ENCODE measurements around the gene SPAG17.

The SPAG17 gene

DNA sequence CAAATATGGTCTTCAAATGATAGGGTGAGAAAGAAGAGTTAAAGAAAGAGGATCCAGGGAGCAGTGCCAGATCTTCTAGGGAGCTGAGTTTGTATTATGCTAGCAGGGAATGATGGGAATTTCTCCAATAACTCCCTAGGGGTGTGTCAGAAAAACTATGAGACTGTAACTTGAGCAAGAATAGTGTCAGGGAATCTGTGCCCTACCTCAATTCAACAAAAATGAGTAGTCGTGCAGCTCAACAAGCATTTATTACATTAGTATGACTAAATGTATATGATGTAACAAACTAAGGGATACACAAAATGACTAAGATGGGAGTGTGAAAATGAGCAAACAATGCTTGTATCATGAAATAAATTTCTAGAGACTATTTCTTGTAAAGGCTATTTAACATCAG lies 24.2 kb downstream of the SPAG17 start:
- no peak for DNase-seq (ENCODE audit: low spot score)

DNA sequence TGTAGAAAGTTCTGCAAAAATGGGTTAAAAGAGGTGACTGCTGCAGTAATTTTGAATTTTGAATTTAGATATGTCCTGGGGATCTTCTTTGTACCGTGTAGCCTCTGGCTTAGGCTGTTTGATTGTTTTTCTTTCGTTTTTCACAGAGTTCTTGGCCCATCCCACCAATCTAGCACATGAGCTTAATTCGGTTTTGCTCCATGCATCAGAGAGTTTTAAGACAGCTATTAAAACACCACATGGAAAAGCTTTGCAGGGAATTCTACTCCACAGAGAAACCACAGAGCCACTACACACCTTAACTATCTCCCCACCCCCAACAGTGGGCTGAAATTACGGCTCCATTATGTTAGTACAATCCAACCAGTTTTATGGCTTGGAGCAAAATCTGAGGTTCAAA lies 25.5 kb downstream of the SPAG17 start:
- DNase-seq (ENCODE audit: low spot score) = no peak

DNA sequence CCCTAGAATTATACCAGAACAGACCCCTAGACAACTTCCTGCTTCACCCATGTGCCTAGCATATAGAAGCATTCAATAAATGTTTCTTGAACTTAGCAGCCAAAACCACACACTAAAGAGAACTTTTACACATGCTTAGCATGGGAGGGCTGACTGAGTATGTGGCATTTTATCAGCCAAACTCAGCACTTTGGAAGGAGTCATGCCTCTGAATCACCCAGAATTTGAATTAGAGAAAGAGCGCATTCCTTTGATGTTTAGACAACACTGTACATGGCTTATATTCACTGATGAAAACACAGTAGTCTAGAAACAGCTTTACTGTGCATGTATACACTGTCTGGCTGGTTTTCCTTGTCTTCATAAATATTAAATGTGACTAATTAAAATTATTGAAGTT lies 26.1 kb downstream of the SPAG17 start:
- no peak for DNase-seq (ENCODE audit: low spot score)

DNA sequence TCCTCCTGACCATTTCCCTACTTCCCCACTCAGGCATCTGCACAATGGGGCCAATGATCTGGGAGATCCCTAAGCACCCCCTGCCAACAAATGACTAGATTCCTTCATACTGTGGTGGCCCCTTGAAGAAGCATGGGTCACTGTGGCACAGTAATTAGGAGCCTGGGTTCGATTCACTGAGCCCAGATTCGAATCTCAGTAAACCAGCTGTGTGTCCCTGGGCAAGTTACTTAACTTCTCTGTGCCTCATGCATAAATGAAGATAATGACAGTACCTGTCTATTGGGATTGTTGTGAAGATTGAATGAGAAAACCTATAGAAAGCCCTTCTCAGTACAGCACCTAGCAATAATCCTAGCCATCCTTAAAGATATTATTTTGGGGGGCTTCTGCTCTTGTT lies 27.5 kb downstream of the SPAG17 start:
- no peak for DNase-seq (ENCODE audit: low spot score)

DNA sequence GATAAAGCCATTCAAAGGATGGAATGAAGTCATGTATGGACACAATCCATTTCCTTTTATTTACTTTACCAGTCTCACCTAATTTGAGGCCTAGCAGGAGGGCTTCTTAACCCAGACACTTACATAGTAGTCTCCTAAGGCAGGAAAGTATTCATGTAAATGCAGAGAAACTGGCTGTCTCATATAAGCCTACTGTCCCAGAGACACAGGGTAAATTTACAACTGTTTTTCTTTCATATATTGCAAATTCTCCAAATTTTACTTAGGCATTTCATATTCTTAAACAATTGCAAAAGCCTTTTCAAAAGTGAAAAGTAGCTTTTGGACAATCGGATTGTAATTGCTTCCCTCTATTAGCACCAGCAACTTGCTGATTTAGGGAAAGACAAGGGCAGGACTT lies 29.9 kb downstream of the SPAG17 start:
- DNase-seq (ENCODE audit: low spot score) = no peak

DNA sequence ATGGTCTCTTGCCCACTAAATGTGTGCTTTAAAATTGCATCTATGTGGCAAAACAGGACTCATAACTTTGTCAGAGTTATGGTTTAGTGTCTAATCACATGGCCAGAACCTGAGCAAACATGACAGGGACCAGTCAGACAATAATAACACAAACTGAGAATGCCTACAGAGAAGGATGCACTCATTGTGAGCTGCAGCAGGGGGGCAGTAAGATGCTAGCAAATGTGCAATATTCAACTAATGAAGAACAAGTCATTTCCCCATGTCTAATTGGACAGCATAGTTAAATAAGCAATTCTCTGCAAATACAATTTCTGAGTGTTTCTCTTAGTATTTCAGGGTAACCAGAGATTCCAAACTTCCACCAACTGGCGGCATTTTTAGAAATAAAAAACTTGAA lies 30.8 kb downstream of the SPAG17 start:
- no peak for DNase-seq (ENCODE audit: low spot score)

DNA sequence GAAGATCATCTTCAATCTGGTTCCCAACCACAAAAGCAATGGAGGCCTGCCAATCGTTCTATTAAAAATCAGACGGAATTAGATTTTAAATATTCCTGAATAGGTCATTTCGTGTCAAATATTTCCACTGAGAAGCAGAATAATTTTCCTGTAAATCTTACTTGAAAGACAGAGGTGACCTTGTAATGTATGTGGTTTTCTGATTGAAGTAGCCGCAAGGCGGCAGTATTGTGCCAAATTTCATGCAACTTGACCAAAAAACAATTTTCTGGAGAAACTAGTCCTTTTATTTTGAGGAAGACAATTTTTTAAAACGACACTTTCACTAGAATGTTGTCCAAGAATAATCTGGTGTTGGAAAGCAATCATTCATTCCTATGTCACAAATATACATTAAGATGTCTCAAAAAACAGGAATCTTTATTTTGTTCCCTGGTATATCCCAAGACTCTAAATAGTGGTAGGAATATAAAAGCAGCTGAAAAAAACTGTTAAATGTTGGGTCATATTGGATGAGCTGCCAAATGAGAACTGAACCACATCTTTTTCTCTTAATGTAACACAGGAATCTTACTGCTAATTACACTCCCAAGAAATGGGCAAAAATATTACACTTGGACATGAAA lies 33.6 kb downstream of the SPAG17 start:
- peak; percentile 4 for DNase-seq (ENCODE audit: low spot score)

DNA sequence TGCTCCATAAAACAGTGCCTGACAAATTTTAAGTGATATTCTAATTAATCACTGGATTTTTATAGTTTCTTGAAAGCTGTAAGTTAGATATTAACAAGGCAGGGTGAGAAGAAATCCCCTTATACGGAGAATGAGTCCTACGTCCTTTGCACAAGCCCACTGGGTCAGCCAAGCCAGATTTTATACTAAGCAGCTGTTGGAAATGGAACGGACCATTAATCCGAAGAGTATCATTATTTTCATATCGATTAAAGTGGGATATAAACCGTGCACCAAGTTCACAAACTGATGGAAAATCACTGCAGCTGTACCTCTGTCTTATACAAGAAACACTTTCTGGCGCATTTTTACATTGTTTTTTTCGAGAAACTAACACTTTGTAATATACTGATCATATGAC lies 35.2 kb downstream of the SPAG17 start:
- DNase-seq (ENCODE audit: low spot score) = no peak

DNA sequence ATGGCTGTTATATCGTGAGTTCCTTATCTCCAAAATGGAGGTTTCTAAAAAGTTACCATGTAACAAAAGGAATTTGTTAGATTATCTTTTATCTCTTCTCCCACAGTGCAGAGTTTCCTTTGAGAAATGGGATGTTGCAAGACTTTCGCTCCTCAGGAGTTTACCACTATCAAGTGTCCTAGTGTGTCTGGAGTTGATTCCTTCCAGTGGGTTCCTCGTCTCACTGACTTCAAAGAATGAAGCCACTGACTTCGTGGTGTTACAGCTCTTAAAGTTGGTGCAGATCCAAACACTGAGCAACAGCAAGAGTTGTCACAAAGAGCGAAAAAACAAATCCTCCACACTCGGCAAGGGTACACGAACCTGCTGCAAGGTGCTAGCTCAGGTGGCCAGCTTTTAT lies 37.0 kb downstream of the SPAG17 start:
- no peak for DNase-seq (ENCODE audit: low spot score)

DNA sequence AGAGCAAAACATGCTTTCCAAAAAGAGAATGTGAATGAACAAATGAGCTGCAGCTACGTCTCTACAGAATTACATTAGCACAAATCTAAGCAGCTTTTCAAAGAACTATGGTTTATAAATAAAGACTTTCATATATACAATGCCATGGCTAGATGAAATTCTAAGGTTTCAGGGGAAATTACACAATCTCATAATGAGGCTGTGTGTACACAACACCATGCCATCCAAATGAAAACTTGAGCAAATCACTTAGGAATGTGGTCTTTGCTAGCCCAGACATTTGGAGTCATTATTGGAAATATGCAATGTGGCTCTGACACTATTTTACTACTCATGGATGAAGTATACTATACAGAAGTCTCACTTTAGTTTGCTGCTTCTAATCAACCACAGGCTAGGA lies 37.5 kb downstream of the SPAG17 start:
- DNase-seq (ENCODE audit: low spot score) = no peak

DNA sequence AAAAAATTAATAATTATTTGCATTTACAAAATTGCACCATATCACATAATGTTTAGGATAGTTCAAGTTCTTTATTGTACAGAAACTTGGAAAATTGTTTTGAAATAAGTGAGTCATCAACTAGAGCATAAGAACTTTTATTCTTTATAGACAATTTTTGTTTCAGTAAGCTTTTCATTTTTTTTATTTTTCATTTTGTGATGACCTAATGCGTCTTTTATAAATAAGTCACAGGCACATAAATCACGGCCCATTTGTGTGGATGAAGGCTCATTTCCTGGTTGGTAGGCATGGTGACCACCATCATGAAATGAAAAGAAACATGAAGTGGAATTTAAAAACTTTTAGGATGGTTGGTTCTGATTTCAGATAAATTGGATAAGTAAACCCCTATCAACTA lies 39.3 kb downstream of the SPAG17 start:
- DNase-seq (ENCODE audit: low spot score) = no peak

DNA sequence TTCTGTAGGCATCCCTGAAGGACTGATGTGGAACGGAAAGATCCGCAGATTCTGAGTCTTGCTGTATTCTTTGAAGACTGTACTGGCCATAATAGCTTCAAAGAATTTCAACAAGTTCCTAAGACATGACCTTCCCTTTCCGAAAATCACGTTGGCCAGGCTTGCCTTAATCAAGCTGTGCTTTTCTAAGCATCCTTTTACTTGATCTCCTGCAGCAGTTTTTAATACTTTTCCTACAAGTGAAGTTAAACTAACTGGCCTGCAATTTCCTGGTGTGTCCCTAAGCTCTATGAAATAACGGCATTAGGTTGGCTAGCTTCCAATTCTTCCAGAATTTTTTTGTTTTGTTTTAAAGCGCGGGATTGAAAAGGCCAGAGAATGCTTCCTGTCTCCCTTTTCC lies 40.3 kb downstream of the SPAG17 start:
- no peak for DNase-seq (ENCODE audit: low spot score)

DNA sequence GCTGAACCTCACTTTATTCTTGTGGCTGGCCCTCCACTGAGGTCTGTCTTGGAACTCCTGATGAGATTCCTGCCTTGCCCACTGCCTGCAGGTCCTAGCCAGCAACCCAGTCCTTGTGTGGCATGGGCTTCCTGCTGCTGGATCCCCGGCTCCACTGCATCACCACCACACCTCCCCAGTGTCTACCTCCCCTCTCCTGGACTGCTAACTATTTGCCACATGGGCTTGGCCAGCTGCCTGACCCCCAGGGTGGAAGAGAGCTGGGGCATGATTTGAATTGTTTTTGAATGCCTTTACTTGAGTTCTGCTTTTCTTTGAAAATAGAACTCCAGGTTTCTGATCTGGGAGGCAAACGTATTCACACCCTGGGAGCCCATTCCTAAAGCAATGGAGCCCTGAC lies 41.2 kb downstream of the SPAG17 start:
- no peak for DNase-seq (ENCODE audit: low spot score)

DNA sequence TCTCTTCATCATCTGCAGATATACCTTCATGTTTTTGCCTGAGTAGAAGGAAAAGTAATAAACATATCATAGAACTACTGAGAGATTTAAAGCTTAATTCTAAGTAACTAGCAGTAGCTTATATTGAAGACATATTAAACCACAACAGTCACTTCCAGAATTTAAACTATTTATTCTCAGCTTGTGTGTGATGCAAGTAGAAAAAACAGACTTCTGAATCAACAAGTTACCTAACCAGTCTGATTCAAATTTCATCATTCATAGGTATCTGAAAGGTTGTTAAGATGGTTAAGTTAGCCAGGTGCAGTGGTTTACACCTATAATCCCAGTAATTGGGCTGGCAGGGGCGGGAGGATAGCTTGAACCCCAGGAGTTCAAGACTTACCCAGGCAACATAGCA lies 41.9 kb downstream of the SPAG17 start:
- DNase-seq (ENCODE audit: low spot score) = no peak

DNA sequence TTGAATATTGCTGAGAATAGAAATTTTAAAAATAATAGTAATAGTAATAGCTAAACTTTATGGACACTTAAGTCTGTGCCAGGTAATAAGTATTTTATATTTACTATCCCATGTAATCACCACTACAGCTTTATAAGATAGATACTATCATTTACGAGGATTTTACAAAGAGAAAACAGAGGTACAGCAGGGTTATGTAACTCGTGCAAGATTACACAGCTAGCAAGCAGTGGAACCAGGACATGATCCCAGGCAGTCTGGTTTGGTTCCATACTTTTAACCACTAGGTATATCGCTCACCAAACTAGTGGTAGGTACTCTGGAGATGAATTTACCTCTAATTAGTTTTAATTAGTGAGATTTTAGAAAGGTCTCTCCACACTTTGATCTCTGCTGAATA lies 42.5 kb downstream of the SPAG17 start:
- DNase-seq (ENCODE audit: low spot score) = no peak

DNA sequence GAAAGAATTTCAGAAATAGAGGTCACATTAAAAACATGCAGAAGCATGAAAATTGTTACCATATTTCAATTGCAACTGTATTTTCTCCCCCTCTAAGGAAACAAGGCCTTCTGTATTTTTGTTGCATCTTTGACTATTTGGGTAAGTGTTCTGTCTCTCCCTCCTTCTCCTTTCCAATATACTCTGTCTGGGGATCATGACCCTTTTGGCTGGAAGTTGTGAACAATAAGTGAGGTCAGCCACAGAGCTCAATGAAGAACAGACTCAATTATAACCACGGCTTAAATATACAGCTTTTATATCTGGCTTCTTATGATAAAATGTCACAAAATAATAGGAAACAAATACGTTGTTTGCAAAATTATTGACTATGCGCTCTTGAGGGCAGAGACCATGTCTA lies 47.1 kb downstream of the SPAG17 start:
- DNase-seq (ENCODE audit: low spot score) = no peak

DNA sequence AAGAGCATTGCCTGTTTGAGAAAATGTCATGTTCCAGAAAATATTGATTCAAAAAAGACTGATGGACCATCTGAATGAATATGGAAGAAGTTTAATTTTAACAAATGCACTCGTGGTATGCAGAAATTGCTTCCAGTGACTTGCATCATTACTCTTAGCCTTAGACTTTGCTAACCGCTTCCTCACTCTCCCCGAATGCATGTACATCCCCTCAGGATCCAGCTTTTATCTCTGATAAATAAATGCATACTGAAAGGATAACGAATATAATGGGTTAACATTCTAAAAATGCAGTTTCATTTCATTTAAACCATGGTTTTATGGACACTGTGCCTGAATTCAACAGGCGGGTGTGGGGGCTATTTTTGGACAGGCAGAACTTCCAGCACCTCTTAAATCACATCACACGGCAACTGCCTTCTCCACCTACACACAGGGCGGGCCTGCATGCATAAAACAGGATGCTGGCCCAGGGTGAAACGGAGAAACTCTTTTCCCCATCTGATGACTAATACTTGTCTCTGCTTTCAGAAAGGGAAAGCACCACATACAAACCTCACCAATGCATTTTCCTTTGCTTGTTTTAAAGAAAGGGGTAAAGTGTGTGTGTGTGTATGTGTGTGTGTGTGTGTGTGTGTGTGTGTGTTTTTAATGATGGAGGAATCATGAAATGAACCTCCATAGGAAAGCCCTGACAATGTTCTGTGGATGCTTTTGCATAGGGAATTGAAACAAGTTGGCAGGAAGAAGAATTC lies 48.7 kb downstream of the SPAG17 start:
- DNase-seq (ENCODE audit: low spot score) = no peak

DNA sequence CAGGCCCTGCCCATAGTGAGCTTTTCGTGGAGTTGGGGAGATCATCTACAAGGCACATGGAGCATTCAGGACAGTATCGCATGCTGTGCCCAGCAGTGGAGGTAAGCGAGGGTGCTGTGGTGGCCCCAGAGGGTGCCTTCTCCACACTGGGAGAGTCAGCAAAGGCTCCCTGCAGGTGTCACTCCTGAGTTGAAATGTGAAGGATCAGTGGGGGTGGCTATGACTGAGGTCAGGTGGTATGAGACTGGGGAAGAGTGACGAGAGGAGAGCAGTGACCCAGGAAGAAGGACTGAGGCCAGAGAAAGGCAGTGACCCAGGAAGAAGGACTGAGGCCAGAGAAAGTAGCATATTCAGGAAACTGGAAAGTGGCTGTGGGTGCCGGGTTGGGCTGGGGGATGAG lies 53.0 kb downstream of the SPAG17 start:
- no peak for DNase-seq (ENCODE audit: low spot score)

DNA sequence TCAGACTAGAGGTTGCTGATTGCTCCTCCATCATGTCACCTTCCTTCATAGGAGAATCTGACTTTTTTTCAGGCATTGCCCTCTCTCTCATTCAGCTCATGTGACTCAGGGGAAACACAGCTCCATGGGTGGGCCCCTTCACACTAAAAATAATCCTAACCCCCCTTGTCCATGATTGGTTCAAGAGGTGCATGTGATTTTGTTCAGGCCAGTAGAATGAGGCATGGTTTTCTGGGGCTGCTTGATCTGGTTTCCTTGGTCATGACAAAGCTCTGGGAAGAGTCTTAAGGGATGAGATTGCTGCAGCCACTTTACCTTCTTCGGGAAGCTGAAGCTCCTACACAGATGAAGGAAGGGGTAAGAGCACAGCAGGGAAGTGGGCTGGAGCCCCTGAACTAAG lies 56.3 kb downstream of the SPAG17 start:
- no peak for DNase-seq (ENCODE audit: low spot score)

DNA sequence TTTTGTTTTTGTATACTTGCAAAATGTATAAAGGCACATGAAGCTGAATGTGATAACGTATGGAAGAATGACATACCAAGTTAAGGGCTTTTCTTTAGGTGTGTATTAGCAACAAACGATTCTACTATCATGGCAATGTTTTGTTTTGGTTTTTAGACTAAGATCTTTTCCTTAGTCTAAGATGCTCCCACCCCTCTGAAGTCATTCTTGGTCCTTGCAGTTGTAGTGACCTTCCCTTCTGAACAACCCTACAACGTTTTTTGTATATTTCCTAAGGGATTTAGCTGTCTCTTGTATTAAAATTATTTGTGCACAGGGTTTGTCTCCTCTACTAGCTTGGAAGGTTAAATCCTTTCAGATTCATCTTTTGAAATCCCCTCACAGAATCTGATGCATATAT lies 61.0 kb downstream of the SPAG17 start:
- DNase-seq (ENCODE audit: low spot score) = no peak

DNA sequence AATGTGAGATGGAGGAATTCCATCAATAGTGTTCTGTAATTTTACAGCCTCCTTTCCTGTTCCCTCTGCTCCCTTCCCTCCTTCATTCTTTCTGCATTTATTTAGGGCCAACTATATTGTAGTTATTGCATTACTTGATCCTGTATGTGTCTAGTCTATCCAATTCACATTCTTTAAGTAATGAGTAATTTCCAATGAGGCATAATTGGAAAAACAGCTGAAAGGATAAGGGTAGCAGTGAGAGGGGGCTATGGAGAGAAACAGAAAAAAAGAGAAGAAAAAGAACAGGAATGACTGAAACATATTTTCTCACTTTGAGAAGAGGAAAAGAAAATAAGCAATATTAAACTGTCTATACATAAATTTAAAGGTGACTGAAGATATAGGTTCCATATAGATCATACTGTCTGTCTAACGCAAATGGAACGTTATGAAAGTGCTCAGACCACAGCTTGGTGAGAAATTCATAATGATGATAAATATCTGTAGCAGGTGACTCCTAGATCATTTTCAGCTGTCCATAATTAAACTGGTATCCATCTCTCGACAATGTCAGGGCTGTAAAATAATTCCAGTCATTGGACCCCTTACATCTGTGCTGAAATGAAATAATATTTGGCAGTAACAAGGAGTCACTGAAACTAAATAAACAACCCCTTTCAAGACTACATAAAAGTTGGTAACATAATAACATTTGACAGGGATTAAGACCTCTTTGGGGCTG lies 61.8 kb downstream of the SPAG17 start:
- no peak for DNase-seq (ENCODE audit: low spot score)

DNA sequence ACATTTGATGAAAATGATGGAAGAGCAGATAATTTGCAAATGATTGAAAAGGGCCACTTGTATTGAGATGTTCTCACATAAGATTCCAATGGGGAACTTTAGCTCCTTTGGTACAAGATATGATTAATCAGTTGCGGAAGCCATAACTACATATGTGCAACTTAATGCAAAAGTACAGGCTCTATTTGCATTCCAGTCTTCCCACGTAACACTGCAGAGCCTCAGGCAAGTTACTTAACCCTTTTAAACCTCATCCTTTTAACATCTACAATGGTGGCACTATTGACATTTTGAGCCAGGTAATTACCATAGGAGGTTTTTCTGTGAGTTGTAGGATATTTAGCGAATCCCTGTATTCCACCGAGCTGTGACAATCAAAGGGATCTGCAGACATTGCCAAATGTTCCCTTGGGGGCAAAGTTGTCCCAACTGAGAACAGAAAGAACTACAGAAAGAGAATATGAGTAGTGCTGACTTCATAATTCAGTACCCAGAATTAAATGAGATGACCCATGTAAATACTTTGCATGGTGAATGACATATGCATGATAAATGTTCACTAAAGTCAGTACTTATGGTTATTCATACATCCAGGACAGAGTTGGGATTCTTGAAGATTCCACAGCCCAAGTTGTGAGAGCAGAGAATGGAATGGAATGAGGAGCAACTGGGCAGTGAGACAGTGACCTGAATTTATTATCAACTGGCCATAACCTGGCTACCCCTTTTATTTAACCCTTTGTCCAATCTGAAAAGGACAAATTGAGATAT lies 62.6 kb downstream of the SPAG17 start:
- DNase-seq (ENCODE audit: low spot score) = no peak
